HepG2 (cell line): ENCODE measurements around the gene SMYD1. TPM values are rescaled to one million over a fixed set of nuclear protein-coding genes. Genes with fewer than 3 reads are reported as not detected.

Experiments used
- CTCF ChIP-seq: sonication (generic); formaldehyde crosslinking; IDR thresholded peaks from 2 replicates; pipeline ENCODE4 v1.5.0; 2020; ENCODE audit warnings: mild to moderate bottlenecking, missing genetic modification reagents, moderate library complexity
- GATA4 ChIP-seq: sonication (generic); IDR thresholded peaks from 2 replicates; pipeline ENCODE4 v1.6.1; 2016; ENCODE audit warnings: antibody characterized with exemption, low read depth, borderline replicate concordance
- GMEB2 ChIP-seq: IDR thresholded peaks from 2 replicates; pipeline ENCODE4 v1.6.1; 2016; ENCODE audit warnings: missing biosample characterization, missing genetic modification reagents, low read depth
- GPBP1L1 ChIP-seq: sonication (generic); formaldehyde crosslinking; IDR thresholded peaks from 2 replicates; pipeline ENCODE4 v1.5.0; 2020; ENCODE audit warnings: mild to moderate bottlenecking, missing genetic modification reagents
- HMGXB4 ChIP-seq, 2 experiments: sonication (generic) in 1 of 2; formaldehyde crosslinking in 1 of 2; IDR thresholded peaks; 2 replicates each; pipeline versions ENCODE4 v1.4.0 to v1.6.1; 2018 to 2020; ENCODE audit warnings: missing genetic modification reagents in 2 of 2, borderline replicate concordance in 1 of 2, low read depth in 1 of 2, mild to moderate bottlenecking in 1 of 2, missing biosample characterization in 1 of 2
- MTA1 ChIP-seq: sonication (generic); formaldehyde crosslinking; IDR thresholded peaks from 2 replicates; pipeline ENCODE4 v1.4.0; 2020; ENCODE audit warnings: missing genetic modification reagents, mild to moderate bottlenecking, borderline replicate concordance
- SIX4 ChIP-seq: sonication (generic); formaldehyde crosslinking; IDR thresholded peaks from 2 replicates; pipeline ENCODE4 v1.4.0; 2020; ENCODE audit warnings: missing genetic modification reagents
- SRSF9 ChIP-seq: fragments of 200-400 bp; formaldehyde crosslinking; IDR thresholded peaks from 2 replicates; pipeline ENCODE4 v1.6.1; 2018; ENCODE audit warnings: borderline replicate concordance, mild to moderate bottlenecking, low read depth, low read length; ENCODE audit not compliant: insufficient read depth, poor library complexity, severe bottlenecking
- TAF1 ChIP-seq: sonication (generic); formaldehyde crosslinking; IDR thresholded peaks from 2 replicates; pipeline ENCODE4 v1.4.0; 2020; ENCODE audit warnings: missing genetic modification reagents
- TARDBP ChIP-seq: sonication (generic); formaldehyde crosslinking; IDR thresholded peaks from 2 replicates; pipeline ENCODE4 v1.8.0; 2022; ENCODE audit warnings: mild to moderate bottlenecking, missing genetic modification reagents
- THRA ChIP-seq: sonication (generic); formaldehyde crosslinking; IDR thresholded peaks from 2 replicates; pipeline ENCODE4 v1.4.0; 2020; ENCODE audit warnings: missing genetic modification reagents, borderline replicate concordance
- TOPORS ChIP-seq: sonication (generic); formaldehyde crosslinking; IDR thresholded peaks from 2 replicates; pipeline ENCODE4 v1.8.0; 2023; ENCODE audit warnings: mild to moderate bottlenecking, missing genetic modification reagents
- TRIM24 ChIP-seq: sonication (generic); formaldehyde crosslinking; IDR thresholded peaks from 2 replicates; pipeline ENCODE4 v1.8.0; 2022; ENCODE audit warnings: mild to moderate bottlenecking, missing genetic modification reagents
- USF2 ChIP-seq, 2 experiments: sonication (generic) in 1 of 2; formaldehyde crosslinking in 1 of 2; IDR thresholded peaks; 2 replicates each; pipeline versions ENCODE4 v1.5.1 to v1.6.1; 2011 to 2020; ENCODE audit warnings: borderline replicate concordance in 1 of 2, low read depth in 1 of 2, low read length in 1 of 2, mild to moderate bottlenecking in 1 of 2, missing genetic modification reagents in 1 of 2, moderate library complexity in 1 of 2
- YEATS2 ChIP-seq: sonication (generic); formaldehyde crosslinking; IDR thresholded peaks from 2 replicates; pipeline ENCODE4 v1.4.0; 2020; ENCODE audit warnings: missing genetic modification reagents, borderline replicate concordance
- ZBTB42 ChIP-seq: sonication (generic); formaldehyde crosslinking; IDR thresholded peaks from 2 replicates; pipeline ENCODE4 v1.5.0; 2020; ENCODE audit warnings: mild to moderate bottlenecking, missing genetic modification reagents
- ZC3H4 ChIP-seq: sonication (generic); formaldehyde crosslinking; IDR thresholded peaks from 2 replicates; pipeline ENCODE4 v1.4.0; 2020; ENCODE audit warnings: missing genetic modification reagents, borderline replicate concordance
- ZNF598 ChIP-seq: sonication (generic); formaldehyde crosslinking; IDR thresholded peaks from 2 replicates; pipeline ENCODE4 v1.5.1; 2020; ENCODE audit warnings: mild to moderate bottlenecking, missing genetic modification reagents, borderline replicate concordance
- polyA plus RNA-seq, 8 experiments: library from polyadenylated mRNA; depleted of rRNA in 3 of 8; stranded (reverse) in 7 of 8; unstranded in 1 of 8; fragments of >200 nt; fragmentation: Illumina TruSeq in 4 of 8; extraction: Trizol in 4 of 8; gene quantifications; 2 replicates each; pipeline versions ENCODE4 v1.2.1 to v1.2.3, GENCODE V29; 2011 to 2016; ENCODE audit warnings: low read depth in 4 of 8, missing spikeins in 1 of 8, mixed read lengths in 1 of 8; ENCODE audit not compliant: insufficient read depth in 1 of 8
- total RNA-seq, 5 experiments: library from RNA; depleted of rRNA; stranded (reverse); fragments of >200 nt; fragmentation: Illumina TruSeq; extraction: Trizol; gene quantifications; 2 replicates each; pipeline ENCODE4 v1.2.3, GENCODE V29; 2016; ENCODE audit warnings: low read depth in 1 of 5

The SMYD1 gene
- total and polyA plus RNA-seq, 2 of the 13 experiments (the other 11 are each of a cell fraction or from before 2014, with no cell fraction given), result not detected

GRCh38 chr2:88139203-88139702 is 71.6 kb downstream of the SMYD1 start (continued):
- TF ChIP-seq CTCF (CRISPR knock-in tag), result no peak
- TF ChIP-seq SRSF9, result no peak
- peak; percentile 45; the same call in 1 of the 2 replicates for TF ChIP-seq GMEB2 (CRISPR knock-in tag)
- peak; percentile 71; the same call in 1 of the 2 replicates for TF ChIP-seq SIX4 (CRISPR knock-in tag)
- TF ChIP-seq TAF1, result peak; percentile 66; the same call in 1 of the 2 replicates
- TF ChIP-seq USF2 (IDR thresholded peaks at IDR 0.05; ENCODE audit: low read depth, low read length), result no peak
- no peak for TF ChIP-seq USF2 (CRISPR knock-in tag; IDR thresholded peaks at IDR 0.05; ENCODE audit: borderline replicate concordance)
- TF ChIP-seq YEATS2, result no peak; the same call in 1 of the 2 replicates
- TF ChIP-seq HMGXB4 (CRISPR knock-in tag; IDR thresholded peaks at IDR 0.05; ENCODE audit: borderline replicate concordance in 1 of 2, low read depth in 1 of 2), result peak in 1 of 2 experiments; percentile 51; a peak in 1 of 4 replicates
- TF ChIP-seq MTA1 (CRISPR knock-in tag), result no peak
- TF ChIP-seq ZBTB42 (CRISPR knock-in tag), result no peak
- peak; percentile 71; the same call in 1 of the 2 replicates for TF ChIP-seq THRA (CRISPR knock-in tag)
- peak; percentile 79; the same call in 1 of the 2 replicates for TF ChIP-seq GATA4
- TF ChIP-seq TOPORS (CRISPR knock-in tag), result no peak
- TF ChIP-seq TRIM24 (CRISPR knock-in tag), result no peak
- peak; percentile 41; the same call in 1 of the 2 replicates for TF ChIP-seq TARDBP (CRISPR knock-in tag)
- no peak for TF ChIP-seq ZC3H4 (CRISPR knock-in tag)
- no peak for TF ChIP-seq ZNF598
- no peak for TF ChIP-seq GPBP1L1
